Breast epithelium (tissue), 4 donors: Measurements from ENCODE around the gene CACNG8. TPM values are rescaled to one million over a fixed set of nuclear protein-coding genes. Genes with fewer than 3 reads are reported as not detected.

Experiments
- DNase-seq, 2 donors: peaks; one replicate each; pipeline ENCODE4 v3.0.0-alpha.2; 2019; ENCODE audit warnings: low spot score in 2 of 2
- H3K27ac ChIP-seq, 2 donors: fragments of 200-600 bp; sonication (generic) in 1 of 2; one replicate each; pipeline ENCODE4 v1.5.1; 2016 to 2019; ENCODE audit warnings: mild to moderate bottlenecking in 1 of 2
- H3K27me3 ChIP-seq, 2 donors: fragments of 200-600 bp; sonication (generic) in 1 of 2; one replicate each; pipeline versions ENCODE4 v1.5.1 to v1.6.0; 2017 to 2019; ENCODE audit warnings: control low read depth in 1 of 2, mild to moderate bottlenecking in 1 of 2
- H3K36me3 ChIP-seq: fragments of 200-600 bp; one replicate; pipeline ENCODE4 v1.5.1; 2019
- H3K4me1 ChIP-seq, 2 donors: fragments of 200-600 bp; sonication (generic); one replicate each; pipeline ENCODE4 v1.5.1; 2016 to 2019; ENCODE audit warnings: control low read depth in 1 of 2
- H3K4me3 ChIP-seq, 3 donors: fragments of 200-600 bp; sonication (generic); 1 replicate in 2 of 3; 2 replicates in 1 of 3; pipeline ENCODE4 v1.5.1; 2016 to 2019; ENCODE audit warnings: mild to moderate bottlenecking in 3 of 3, moderate library complexity in 2 of 3
- H3K9me3 ChIP-seq, 2 donors: fragments of 200-600 bp; sonication (generic) in 1 of 2; one replicate each; pipeline ENCODE4 v1.5.1; 2016 to 2019; ENCODE audit warnings: control low read depth in 1 of 2
- CTCF ChIP-seq, 3 donors: fragments of 450-650 bp; IDR thresholded peaks; one replicate each; pipeline ENCODE4 v1.5.1; 2016 to 2017; ENCODE audit warnings: antibody characterized with exemption in 3 of 3, mild to moderate bottlenecking in 3 of 3, moderate library complexity in 3 of 3
- POLR2A ChIP-seq: fragments of 450-650 bp; IDR thresholded peaks from one replicate; pipeline ENCODE4 v1.6.1; 2016; ENCODE audit warnings: antibody characterized with exemption, mild to moderate bottlenecking, moderate library complexity
- POLR2AphosphoS5 ChIP-seq, 3 donors: sonication (generic); formaldehyde crosslinking; IDR thresholded peaks; one replicate each; pipeline ENCODE4 v1.6.1; 2017; ENCODE audit warnings: antibody characterized with exemption in 3 of 3
- intact Hi-C: fragments of 100-400 bp; cut with DNase I; formaldehyde crosslinking; loops from one replicate; pipeline ENCODE4 v1.15.1; 2023; ENCODE audit warnings: low total_unique reads
- total RNA-seq, 3 donors: library from RNA; depleted of rRNA; stranded (reverse); fragments of >200 nt; gene quantifications; one replicate each; pipeline ENCODE4 v1.1.0, GENCODE V29; 2016

The CACNG8 gene
- total RNA-seq, 3 donors from 2014 or later = under 0.01 TPM; not detected in 2

- no peaks in the 10 kb centered on the region for H3K9me3 ChIP-seq
Measured at GRCh38 chr19:53992211-53992610, 29.5 kb downstream of the CACNG8 start.

GRCh38 chr19:53992815-53993214 lies 30.1 kb downstream of the CACNG8 start:
- H3K27me3 ChIP-seq = peaks cover 0 to 60% of the 10 kb centered on the region in 2 donors
- TF ChIP-seq POLR2AphosphoS5 (IDR thresholded peaks at IDR 0.05) (no peak), POLR2A (no peak), CTCF (IDR thresholded peaks at IDR 0.05) (no peak)
- no peak overlapping the region for H3K27ac ChIP-seq
- H3K36me3 ChIP-seq = no peaks in the 10 kb centered on the region
- no peak overlapping the region for H3K4me3 ChIP-seq
- H3K9me3 ChIP-seq = no peaks in the 10 kb centered on the region
- H3K4me1 ChIP-seq = no peaks in the 10 kb centered on the region
- DNase-seq = no peak
- intact Hi-C loops = no loop called here

More at GRCh38 chr19:53992211-53992610, 29.5 kb downstream of the CACNG8 start:
- H3K4me3 ChIP-seq = no peak overlapping the region
- no peaks in the 10 kb centered on the region for H3K4me1 ChIP-seq
- H3K36me3 ChIP-seq = no peaks in the 10 kb centered on the region
- peaks cover 0 to 54% of the 10 kb centered on the region in 2 donors for H3K27me3 ChIP-seq
- intact Hi-C loops = no loop called here
- H3K27ac ChIP-seq = no peak overlapping the region
- TF ChIP-seq POLR2AphosphoS5 (IDR thresholded peaks at IDR 0.05) (no peak), CTCF (IDR thresholded peaks at IDR 0.05) (no peak), POLR2A (no peak)
- DNase-seq = no peak

GRCh38 chr19:53993448-53993847 lies 30.7 kb downstream of the CACNG8 start:
- TF ChIP-seq CTCF (IDR thresholded peaks at IDR 0.05) = no peak
- DNase-seq = no peak
- no peaks in the 10 kb centered on the region for H3K36me3 ChIP-seq
- H3K9me3 ChIP-seq = no peaks in the 10 kb centered on the region
- no peak overlapping the region for H3K27ac ChIP-seq
- no peaks in the 10 kb centered on the region for H3K4me1 ChIP-seq
- no peak overlapping the region for H3K4me3 ChIP-seq
- intact Hi-C loops = no loop called here
- H3K27me3 ChIP-seq = peaks cover 0 to 62% of the 10 kb centered on the region in 2 donors

DNA sequence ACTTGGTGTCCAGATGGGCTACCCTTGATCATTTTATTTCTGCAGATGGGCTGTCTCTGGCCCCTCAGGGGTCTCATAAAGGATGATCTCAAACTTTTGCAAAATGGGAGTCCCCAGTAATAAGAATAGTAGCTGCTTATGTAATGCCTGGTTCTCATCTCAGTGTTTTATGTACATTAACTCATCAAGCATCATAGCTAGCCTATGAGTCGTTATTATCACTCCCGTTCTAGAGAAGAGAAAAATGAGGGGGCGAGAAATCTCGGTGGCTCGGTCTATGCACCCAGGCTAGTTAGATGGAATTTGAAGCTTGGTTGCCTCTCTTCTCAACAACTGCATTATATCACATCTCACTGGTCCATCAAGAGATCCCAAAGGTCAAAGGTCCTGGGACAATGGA lies 32.1 kb downstream of the CACNG8 start:
- TF ChIP-seq CTCF (IDR thresholded peaks at IDR 0.05) (no peak), POLR2A (no peak), POLR2AphosphoS5 (IDR thresholded peaks at IDR 0.05) (no peak)
- H3K4me1 ChIP-seq = no peaks in the 10 kb centered on the region
- intact Hi-C loops = no loop called here

DNA sequence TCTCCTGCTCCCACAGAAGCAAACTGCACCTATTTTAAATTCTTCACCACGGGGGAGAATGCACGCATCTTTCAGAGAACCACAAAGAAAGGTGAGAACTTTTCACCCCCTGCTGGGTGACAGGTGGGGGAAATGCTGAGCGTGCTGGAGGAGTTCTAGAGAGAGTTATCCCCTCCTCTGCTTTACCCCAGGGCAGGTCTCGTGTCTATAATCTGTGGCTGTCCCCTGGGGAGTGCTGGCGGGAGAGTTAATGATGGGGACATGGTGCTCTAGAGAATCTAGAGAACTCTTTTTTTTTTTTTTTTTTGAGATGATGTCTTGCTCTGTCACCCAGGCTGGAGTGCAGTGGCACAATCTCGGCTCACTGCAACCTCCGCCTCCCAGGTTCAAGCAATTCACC lies 35.5 kb downstream of the CACNG8 start:
- Histone ChIP-seq H3K9me3 (no peaks in the 10 kb centered on the region), H3K27me3 (peaks cover 0 to 80% of the 10 kb centered on the region in 2 donors), H3K27ac (no peak overlapping the region), H3K4me1 (no peaks in the 10 kb centered on the region), H3K36me3 (no peaks in the 10 kb centered on the region), H3K4me3 (no peak overlapping the region)
- TF ChIP-seq CTCF (IDR thresholded peaks at IDR 0.05) (no peak), POLR2A (no peak), POLR2AphosphoS5 (IDR thresholded peaks at IDR 0.05) (no peak)
- intact Hi-C loops = no loop called here
- no peak for DNase-seq

More for the DNA sequence above, 32.1 kb downstream of the CACNG8 start:
- no peak overlapping the region for H3K27ac ChIP-seq
- no peak for DNase-seq
- peaks cover 0 to 74% of the 10 kb centered on the region in 2 donors for H3K27me3 ChIP-seq
- H3K4me3 ChIP-seq = no peak overlapping the region
- no peaks in the 10 kb centered on the region for H3K36me3 ChIP-seq
- no peaks in the 10 kb centered on the region for H3K9me3 ChIP-seq
